Mammary epithelial cell (primary cell): ENCODE measurements around the gene MYO10.

Source experiments
- EZH2 ChIP-seq: IDR thresholded peaks from 2 replicates; pipeline ENCODE4 v1.6.1; 2012; ENCODE audit warnings: low read length, inconsistent platforms, borderline replicate concordance
- TF ChIP-seq, protein P1 (sequence below), 2 donors: IDR thresholded peaks in 1 of 2; conservative IDR thresholded peaks in 1 of 2; 2 replicates each; pipeline ENCODE4 v1.5.1; 2011 to 2012; ENCODE audit warnings: inconsistent platforms in 2 of 2, low read length in 2 of 2, mild to moderate bottlenecking in 2 of 2, control low read depth in 1 of 2, low read depth in 1 of 2; ENCODE audit not compliant: insufficient read depth in 1 of 2; ENCODE audit errors: extremely low read depth in 1 of 2

DNA sequence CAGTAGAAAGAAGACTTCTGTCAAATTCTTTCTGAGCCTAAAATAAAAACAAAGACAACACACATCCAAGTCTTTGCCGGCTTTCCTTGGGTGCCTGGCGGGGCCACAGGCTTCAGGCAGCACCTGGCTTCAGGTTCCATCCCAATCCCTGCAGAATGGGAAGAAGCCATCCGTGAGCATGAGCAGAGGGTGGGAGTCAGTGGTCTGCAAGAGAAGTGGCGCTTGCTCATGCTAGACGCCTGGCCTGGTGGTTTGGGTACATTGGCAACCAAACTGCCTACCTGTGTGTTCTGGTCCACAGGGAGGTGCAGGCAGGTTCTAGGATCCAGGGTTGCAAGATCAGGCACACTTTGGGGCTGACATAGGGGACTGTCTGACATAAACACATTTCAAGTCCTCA is 271.7 kb downstream of the MYO10 start:
- TF ChIP-seq, protein P1, sequence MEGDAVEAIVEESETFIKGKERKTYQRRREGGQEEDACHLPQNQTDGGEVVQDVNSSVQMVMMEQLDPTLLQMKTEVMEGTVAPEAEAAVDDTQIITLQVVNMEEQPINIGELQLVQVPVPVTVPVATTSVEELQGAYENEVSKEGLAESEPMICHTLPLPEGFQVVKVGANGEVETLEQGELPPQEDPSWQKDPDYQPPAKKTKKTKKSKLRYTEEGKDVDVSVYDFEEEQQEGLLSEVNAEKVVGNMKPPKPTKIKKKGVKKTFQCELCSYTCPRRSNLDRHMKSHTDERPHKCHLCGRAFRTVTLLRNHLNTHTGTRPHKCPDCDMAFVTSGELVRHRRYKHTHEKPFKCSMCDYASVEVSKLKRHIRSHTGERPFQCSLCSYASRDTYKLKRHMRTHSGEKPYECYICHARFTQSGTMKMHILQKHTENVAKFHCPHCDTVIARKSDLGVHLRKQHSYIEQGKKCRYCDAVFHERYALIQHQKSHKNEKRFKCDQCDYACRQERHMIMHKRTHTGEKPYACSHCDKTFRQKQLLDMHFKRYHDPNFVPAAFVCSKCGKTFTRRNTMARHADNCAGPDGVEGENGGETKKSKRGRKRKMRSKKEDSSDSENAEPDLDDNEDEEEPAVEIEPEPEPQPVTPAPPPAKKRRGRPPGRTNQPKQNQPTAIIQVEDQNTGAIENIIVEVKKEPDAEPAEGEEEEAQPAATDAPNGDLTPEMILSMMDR (conservative IDR thresholded peaks at IDR 0.05 in 1 of 2, IDR thresholded peaks at IDR 0.05 in 1 of 2; ENCODE audit: extremely low read depth in 1 of 2, insufficient read depth in 1 of 2, low read depth in 1 of 2, low read length in 2 of 2) = no peak
- TF ChIP-seq EZH2 = no peak
